ENCODE measurements around the gene SGMS1. TPM values are rescaled to one million over a fixed set of nuclear protein-coding genes. Genes with fewer than 3 reads are reported as not detected.
"Not testable (repeated sequence)": the region's sequence is repeated elsewhere in the genome, so short reads cannot be mapped to it uniquely, and the experiment has no call there.

The SGMS1 gene
- total RNA-seq, 1 experiment from 2014 or later = 34.5 TPM

DNA sequence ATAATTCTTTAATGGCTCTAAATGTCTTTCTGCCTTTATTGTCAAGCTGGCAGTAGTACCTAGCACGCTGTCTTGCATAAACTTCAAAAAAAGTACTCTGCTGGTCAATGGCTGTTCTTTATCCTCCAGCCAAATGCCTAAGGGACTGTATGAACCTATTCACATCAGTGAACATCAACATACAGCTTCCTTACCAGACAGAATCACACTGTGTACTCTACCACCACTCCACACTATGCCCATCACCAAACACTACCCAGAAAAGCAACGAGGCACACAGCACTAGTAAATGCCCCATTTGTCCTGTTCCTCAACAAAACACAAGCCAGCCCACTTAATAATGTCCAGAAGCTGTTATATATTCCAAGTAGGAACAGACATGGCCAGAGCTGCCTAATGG lies 127.5 kb downstream of the SGMS1 start:
- no peaks in the 10 kb centered on the region for H3K9me3 Mint-ChIP-seq (ENCODE audit: low read depth, unreplicated experiment)

DNA sequence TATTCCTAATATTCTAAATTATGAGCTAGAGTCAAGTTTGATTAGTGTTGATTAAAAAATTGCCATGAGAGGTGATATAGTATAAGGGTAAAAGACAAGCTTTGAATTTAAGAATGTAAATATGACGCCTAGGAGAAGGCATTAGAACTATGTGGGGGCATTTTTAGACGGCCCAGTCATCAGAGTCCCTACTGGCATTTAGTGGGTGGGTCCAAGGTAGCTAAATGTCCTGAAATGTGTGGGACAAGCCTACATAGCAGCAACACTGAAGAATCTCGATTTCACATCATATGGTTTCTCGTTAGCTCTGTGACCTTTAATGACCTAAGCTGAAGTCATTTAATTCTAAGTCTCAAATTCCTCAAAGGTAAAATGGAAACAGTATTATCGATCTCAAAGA lies 133.5 kb downstream of the SGMS1 start:
- DNase-seq = no peak
- Mint-ChIP-seq H3K9me3 (ENCODE audit: low read depth, unreplicated experiment) (no peaks in the 10 kb centered on the region), H3K36me3 (ENCODE audit: insufficient read depth, unreplicated experiment) (no peaks in the 10 kb centered on the region), H3K4me1 (ENCODE audit: low read depth, unreplicated experiment) (no peaks in the 10 kb centered on the region), H3K27ac (ENCODE audit: unreplicated experiment) (no peak overlapping the region), H3K4me3 (ENCODE audit: low read depth, unreplicated experiment) (no peak overlapping the region), H3K27me3 (ENCODE audit: unreplicated experiment) (no peaks in the 10 kb centered on the region)
- TF ChIP-seq, protein P1, sequence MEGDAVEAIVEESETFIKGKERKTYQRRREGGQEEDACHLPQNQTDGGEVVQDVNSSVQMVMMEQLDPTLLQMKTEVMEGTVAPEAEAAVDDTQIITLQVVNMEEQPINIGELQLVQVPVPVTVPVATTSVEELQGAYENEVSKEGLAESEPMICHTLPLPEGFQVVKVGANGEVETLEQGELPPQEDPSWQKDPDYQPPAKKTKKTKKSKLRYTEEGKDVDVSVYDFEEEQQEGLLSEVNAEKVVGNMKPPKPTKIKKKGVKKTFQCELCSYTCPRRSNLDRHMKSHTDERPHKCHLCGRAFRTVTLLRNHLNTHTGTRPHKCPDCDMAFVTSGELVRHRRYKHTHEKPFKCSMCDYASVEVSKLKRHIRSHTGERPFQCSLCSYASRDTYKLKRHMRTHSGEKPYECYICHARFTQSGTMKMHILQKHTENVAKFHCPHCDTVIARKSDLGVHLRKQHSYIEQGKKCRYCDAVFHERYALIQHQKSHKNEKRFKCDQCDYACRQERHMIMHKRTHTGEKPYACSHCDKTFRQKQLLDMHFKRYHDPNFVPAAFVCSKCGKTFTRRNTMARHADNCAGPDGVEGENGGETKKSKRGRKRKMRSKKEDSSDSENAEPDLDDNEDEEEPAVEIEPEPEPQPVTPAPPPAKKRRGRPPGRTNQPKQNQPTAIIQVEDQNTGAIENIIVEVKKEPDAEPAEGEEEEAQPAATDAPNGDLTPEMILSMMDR (IDR thresholded peaks at IDR 0.05; ENCODE audit: unreplicated experiment) = no peak
- intact Hi-C loops (cut with micrococcal nuclease; ENCODE audit: unreplicated experiment) = no loop called here
- BruUV-seq (replicated peaks) = no TSS peak
- CTCF ChIA-PET = no interaction called here

More for the DNA sequence above, 127.5 kb downstream of the SGMS1 start:
- Mint-ChIP-seq H3K4me1 (ENCODE audit: low read depth, unreplicated experiment) (peaks cover 20% of the 10 kb centered on the region), H3K27me3 (ENCODE audit: unreplicated experiment) (no peaks in the 10 kb centered on the region), H3K4me3 (ENCODE audit: low read depth, unreplicated experiment) (no peak overlapping the region), H3K36me3 (ENCODE audit: insufficient read depth, unreplicated experiment) (no peaks in the 10 kb centered on the region), H3K27ac (ENCODE audit: unreplicated experiment) (no peak overlapping the region)
- intact Hi-C loops (cut with micrococcal nuclease; ENCODE audit: unreplicated experiment) = loop anchor here (2.0 kb wide), 1 partner anchor 25 kb away; no protein-coding TSS in a partner anchor
- CTCF ChIA-PET = no interaction called here
- DNase-seq = no peak
- BruUV-seq (replicated peaks) = no TSS peak
- TF ChIP-seq, protein P1 (IDR thresholded peaks at IDR 0.05; ENCODE audit: unreplicated experiment) = no peak

DNA sequence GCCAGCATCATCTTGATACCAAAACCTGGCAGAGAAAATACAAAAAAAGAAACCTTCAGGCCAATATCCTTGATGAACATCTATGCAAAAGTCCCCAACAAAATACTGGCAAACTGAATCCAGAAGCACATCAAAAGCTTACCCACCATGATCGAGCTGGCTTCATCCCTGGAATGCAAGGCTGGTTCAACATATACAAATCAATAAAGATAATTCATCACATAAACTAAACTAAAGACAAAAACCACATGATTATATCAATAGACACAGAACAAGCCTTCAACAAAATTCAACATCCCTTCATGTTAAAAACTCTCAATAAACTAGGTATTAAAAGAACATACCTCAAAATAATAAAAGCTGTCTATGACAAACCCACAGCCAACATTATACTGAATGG lies 139.2 kb downstream of the SGMS1 start:
- BruUV-seq (replicated peaks); H3K36me3 Mint-ChIP-seq (ENCODE audit: insufficient read depth, unreplicated experiment); intact Hi-C loops (cut with micrococcal nuclease; ENCODE audit: unreplicated experiment); H3K9me3 Mint-ChIP-seq (ENCODE audit: low read depth, unreplicated experiment); H3K27me3 Mint-ChIP-seq (ENCODE audit: unreplicated experiment); H3K4me1 Mint-ChIP-seq (ENCODE audit: low read depth, unreplicated experiment); H3K4me3 Mint-ChIP-seq (ENCODE audit: low read depth, unreplicated experiment); CTCF ChIA-PET; DNase-seq; H3K27ac Mint-ChIP-seq (ENCODE audit: unreplicated experiment): not testable (repeated sequence)

DNA sequence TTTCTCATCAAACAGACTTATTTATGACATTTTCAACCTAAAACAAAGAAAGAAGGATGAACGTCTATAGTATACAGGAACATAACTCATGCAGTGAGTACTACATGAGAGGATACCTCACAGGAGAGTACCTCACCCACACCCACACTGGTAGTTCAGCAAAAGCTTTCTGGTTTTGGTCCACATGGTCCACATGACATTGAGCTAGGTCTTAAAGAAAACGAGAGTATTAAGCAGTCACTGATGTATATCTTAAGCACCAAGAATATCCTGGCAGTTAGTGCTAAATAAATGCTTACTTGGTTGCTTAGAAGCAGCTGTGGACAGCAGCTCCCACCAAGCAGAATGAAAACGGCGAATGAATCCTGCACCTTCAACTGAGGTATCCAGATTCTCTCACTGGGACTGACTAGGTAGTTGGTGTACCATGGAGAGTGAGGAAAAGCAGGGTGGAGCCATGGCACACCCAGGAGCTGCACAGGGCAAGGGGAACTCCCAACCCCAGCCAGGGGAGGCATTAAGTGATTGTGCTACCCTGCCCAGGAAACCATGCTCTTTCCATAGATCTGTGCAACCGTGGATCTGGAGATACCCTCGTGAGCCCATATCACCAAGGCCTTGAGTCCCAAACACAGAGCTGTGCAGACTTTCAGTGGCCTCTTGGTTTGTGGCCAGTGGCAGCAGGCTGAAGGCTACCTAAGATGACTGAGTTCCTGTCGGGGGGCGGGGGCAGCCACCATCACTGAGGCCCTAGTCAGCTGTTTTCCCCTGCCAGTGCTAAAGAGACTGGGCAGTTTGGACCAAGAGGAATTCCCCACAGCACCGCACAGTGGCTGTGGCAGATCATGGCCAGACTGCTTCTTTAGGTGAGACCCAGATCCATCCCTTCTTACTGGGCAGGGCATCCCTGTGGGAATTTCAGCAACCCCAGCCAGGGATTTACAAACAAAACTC lies 143.4 kb downstream of the SGMS1 start:
- TF ChIP-seq, protein P1 (IDR thresholded peaks at IDR 0.05; ENCODE audit: unreplicated experiment) = no peak
- no peaks in the 10 kb centered on the region for H3K27me3 Mint-ChIP-seq (ENCODE audit: unreplicated experiment)
- peaks cover 5% of the 10 kb centered on the region for H3K36me3 Mint-ChIP-seq (ENCODE audit: insufficient read depth, unreplicated experiment)
- CTCF ChIA-PET = no interaction called here
- no peak for DNase-seq
- H3K4me1 Mint-ChIP-seq (ENCODE audit: low read depth, unreplicated experiment) = no peaks in the 10 kb centered on the region
- BruUV-seq (replicated peaks) = no TSS peak
- intact Hi-C loops (cut with micrococcal nuclease; ENCODE audit: unreplicated experiment) = no loop called here
- no peak overlapping the region for H3K4me3 Mint-ChIP-seq (ENCODE audit: low read depth, unreplicated experiment)
- H3K9me3 Mint-ChIP-seq (ENCODE audit: low read depth, unreplicated experiment) = peaks cover 3% of the 10 kb centered on the region
- H3K27ac Mint-ChIP-seq (ENCODE audit: unreplicated experiment) = no peak overlapping the region
